Liver (tissue), 9 donors: ENCODE data around the gene UBE2E2. TPM values are rescaled to one million over a fixed set of nuclear protein-coding genes. Genes with fewer than 3 reads are reported as not detected.

Experiments
- DNase-seq: peaks from one replicate; pipeline ENCODE4 v3.0.0-alpha.2; 2017; ENCODE audit warnings: low spot score
- H3K27ac ChIP-seq, 2 donors: one replicate each; pipeline ENCODE4 v1.7.0; 2013; ENCODE audit warnings: inconsistent platforms in 2 of 2, low read length in 2 of 2, control low read depth in 1 of 2, low read depth in 1 of 2, mild to moderate bottlenecking in 1 of 2
- H3K27me3 ChIP-seq, 4 donors: one replicate each; pipeline versions ENCODE4 v1.6.1 to v1.7.0; 2013; ENCODE audit warnings: low read length in 3 of 4, inconsistent platforms in 1 of 4, mild to moderate bottlenecking in 1 of 4, moderate library complexity in 1 of 4; ENCODE audit not compliant: control insufficient read depth in 4 of 4, insufficient read depth in 4 of 4
- H3K36me3 ChIP-seq, 4 donors: one replicate each; pipeline versions ENCODE4 v1.6.1 to v1.7.0; 2013; ENCODE audit warnings: low read length in 3 of 4, mild to moderate bottlenecking in 3 of 4, low read depth in 1 of 4, moderate library complexity in 1 of 4; ENCODE audit not compliant: control insufficient read depth in 4 of 4, insufficient read depth in 3 of 4
- H3K4me1 ChIP-seq, 4 donors: one replicate each; pipeline versions ENCODE4 v1.6.1 to v1.7.0; 2013; ENCODE audit warnings: low read length in 3 of 4, mild to moderate bottlenecking in 3 of 4, moderate library complexity in 1 of 4; ENCODE audit not compliant: control insufficient read depth in 4 of 4, insufficient read depth in 4 of 4
- H3K4me3 ChIP-seq, 3 donors: one replicate each; pipeline versions ENCODE4 v1.6.1 to v1.7.0; 2013; ENCODE audit warnings: low read length in 3 of 3, control low read depth in 1 of 3, low read depth in 1 of 3, mild to moderate bottlenecking in 1 of 3
- H3K9ac ChIP-seq, 2 donors: one replicate each; pipeline ENCODE4 v1.7.0; 2013; ENCODE audit warnings: low read length in 2 of 2, mild to moderate bottlenecking in 2 of 2, moderate library complexity in 2 of 2, control low read depth in 1 of 2, low read depth in 1 of 2
- H3K9me3 ChIP-seq, 4 donors: one replicate each; pipeline versions ENCODE4 v1.6.1 to v1.7.0; 2013; ENCODE audit warnings: low read length in 3 of 4; ENCODE audit not compliant: control insufficient read depth in 4 of 4
- EGR1 ChIP-seq, 2 donors: IDR thresholded peaks; 2 replicates each; pipeline ENCODE4 v1.6.1; 2016 to 2018; ENCODE audit warnings: antibody characterized with exemption in 2 of 2, low read depth in 2 of 2
- FOXA1 ChIP-seq: IDR thresholded peaks from 2 replicates; pipeline ENCODE4 v1.6.1; 2016; ENCODE audit warnings: antibody characterized with exemption
- FOXA2 ChIP-seq: IDR thresholded peaks from 2 replicates; pipeline ENCODE4 v1.6.1; 2016; ENCODE audit warnings: antibody characterized with exemption
- GABPA ChIP-seq, 2 donors: IDR thresholded peaks in 1 of 2; conservative IDR thresholded peaks in 1 of 2; 2 replicates each; pipeline ENCODE4 v1.6.1; 2016; ENCODE audit warnings: antibody characterized with exemption in 2 of 2, mild to moderate bottlenecking in 1 of 2, moderate library complexity in 1 of 2
- HNF4A ChIP-seq, 2 donors: conservative IDR thresholded peaks; 2 replicates each; pipeline ENCODE4 v1.6.1; 2016; ENCODE audit warnings: antibody characterized with exemption in 2 of 2, mild to moderate bottlenecking in 2 of 2
- HNF4G ChIP-seq: IDR thresholded peaks from 2 replicates; pipeline ENCODE4 v1.6.1; 2016; ENCODE audit warnings: antibody characterized with exemption
- JUND ChIP-seq, 2 donors: IDR thresholded peaks; 2 replicates each; pipeline ENCODE4 v1.6.1; 2016; ENCODE audit warnings: antibody characterized with exemption in 2 of 2
- NR2F2 ChIP-seq: IDR thresholded peaks from 2 replicates; pipeline ENCODE4 v1.6.1; 2016; ENCODE audit warnings: antibody characterized with exemption
- RAD21 ChIP-seq, 2 donors: IDR thresholded peaks; 2 replicates each; pipeline ENCODE4 v1.6.1; 2016; ENCODE audit warnings: antibody characterized with exemption in 2 of 2, mild to moderate bottlenecking in 2 of 2
- RXRA ChIP-seq, 2 donors: IDR thresholded peaks; 2 replicates each; pipeline ENCODE4 v1.6.1; 2017 to 2018; ENCODE audit warnings: antibody characterized with exemption in 2 of 2, mild to moderate bottlenecking in 1 of 2
- SP1 ChIP-seq: IDR thresholded peaks from 2 replicates; pipeline ENCODE4 v1.6.1; 2018; ENCODE audit warnings: antibody characterized with exemption, mild to moderate bottlenecking
- TAF1 ChIP-seq: conservative IDR thresholded peaks from 2 replicates; pipeline ENCODE4 v1.6.1; 2016; ENCODE audit warnings: antibody characterized with exemption, mild to moderate bottlenecking
- YY1 ChIP-seq: IDR thresholded peaks from 2 replicates; pipeline ENCODE4 v1.6.1; 2016; ENCODE audit warnings: antibody characterized with exemption, mild to moderate bottlenecking
- WGBS: extraction: QIAGEN DNeasy Blood & Tissue Kit; methylation state at CpG from one replicate; pipeline ENCODE4 v1.1.7; 2013; 5-methylcytosine and 5-hydroxymethylcytosine counted together
- polyA plus RNA-seq, 2 donors: library from polyadenylated mRNA; stranded (reverse) in 1 of 2; unstranded in 1 of 2; fragments of 200-250 nt in 1 of 2; fragments of >200 nt in 1 of 2; fragmentation: Nextera tagmentation in 1 of 2; extraction: Ambion mirVana in 1 of 2; gene quantifications; one replicate each; pipeline versions ENCODE4 v1.2.1 to v1.2.3, GENCODE V29; 2013 to 2015
- total RNA-seq, 2 donors: library from RNA; depleted of rRNA; stranded (reverse); fragments of >200 nt; gene quantifications; one replicate each; pipeline ENCODE4 v1.2.3, GENCODE V29; 2014
- TF ChIP-seq, protein P1 (sequence below): IDR thresholded peaks from 2 replicates; pipeline ENCODE4 v1.6.1; 2016; ENCODE audit warnings: antibody characterized with exemption
- TF ChIP-seq, protein P2 (sequence below): IDR thresholded peaks from 2 replicates; pipeline ENCODE4 v1.6.1; 2016; ENCODE audit warnings: antibody characterized with exemption, mild to moderate bottlenecking
- TF ChIP-seq, protein P3 (sequence below): IDR thresholded peaks from 2 replicates; pipeline ENCODE4 v1.6.1; 2016; ENCODE audit warnings: antibody characterized with exemption
- TF ChIP-seq, protein P4 (sequence below): fragments of 150-350 bp; IDR thresholded peaks from 2 replicates; pipeline ENCODE4 v1.5.1; 2017; ENCODE audit warnings: improper control_type of control experiment, low read depth, low read length; ENCODE audit not compliant: missing input control
- donor health status: healthy.
- donor health status: healthy.
- donor health status: healthy.
- donor health status: healthy.
- donor health status: healthy.

UBE2E2 gene
- total and polyA plus RNA-seq, 4 donors, result 9.0 to 27.8 (median 16.8) TPM

- H3K27ac ChIP-seq, result no peak overlapping the region
- H3K9ac ChIP-seq, result no peak overlapping the region
- H3K36me3 ChIP-seq, result no peaks in the 10 kb centered on the region
- no peak overlapping the region for H3K4me3 ChIP-seq
- H3K27me3 ChIP-seq, result no peaks in the 10 kb centered on the region
- no peak for DNase-seq
- 96% methylated on average over 2 of the region's 2 CpGs for WGBS
- TF ChIP-seq, protein P1, sequence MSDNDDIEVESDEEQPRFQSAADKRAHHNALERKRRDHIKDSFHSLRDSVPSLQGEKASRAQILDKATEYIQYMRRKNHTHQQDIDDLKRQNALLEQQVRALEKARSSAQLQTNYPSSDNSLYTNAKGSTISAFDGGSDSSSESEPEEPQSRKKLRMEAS, result no peak
- TF ChIP-seq EGR1 (IDR thresholded peaks at IDR 0.05; ENCODE audit: low read depth in 2 of 2), result no peak
- TF ChIP-seq, protein P2, sequence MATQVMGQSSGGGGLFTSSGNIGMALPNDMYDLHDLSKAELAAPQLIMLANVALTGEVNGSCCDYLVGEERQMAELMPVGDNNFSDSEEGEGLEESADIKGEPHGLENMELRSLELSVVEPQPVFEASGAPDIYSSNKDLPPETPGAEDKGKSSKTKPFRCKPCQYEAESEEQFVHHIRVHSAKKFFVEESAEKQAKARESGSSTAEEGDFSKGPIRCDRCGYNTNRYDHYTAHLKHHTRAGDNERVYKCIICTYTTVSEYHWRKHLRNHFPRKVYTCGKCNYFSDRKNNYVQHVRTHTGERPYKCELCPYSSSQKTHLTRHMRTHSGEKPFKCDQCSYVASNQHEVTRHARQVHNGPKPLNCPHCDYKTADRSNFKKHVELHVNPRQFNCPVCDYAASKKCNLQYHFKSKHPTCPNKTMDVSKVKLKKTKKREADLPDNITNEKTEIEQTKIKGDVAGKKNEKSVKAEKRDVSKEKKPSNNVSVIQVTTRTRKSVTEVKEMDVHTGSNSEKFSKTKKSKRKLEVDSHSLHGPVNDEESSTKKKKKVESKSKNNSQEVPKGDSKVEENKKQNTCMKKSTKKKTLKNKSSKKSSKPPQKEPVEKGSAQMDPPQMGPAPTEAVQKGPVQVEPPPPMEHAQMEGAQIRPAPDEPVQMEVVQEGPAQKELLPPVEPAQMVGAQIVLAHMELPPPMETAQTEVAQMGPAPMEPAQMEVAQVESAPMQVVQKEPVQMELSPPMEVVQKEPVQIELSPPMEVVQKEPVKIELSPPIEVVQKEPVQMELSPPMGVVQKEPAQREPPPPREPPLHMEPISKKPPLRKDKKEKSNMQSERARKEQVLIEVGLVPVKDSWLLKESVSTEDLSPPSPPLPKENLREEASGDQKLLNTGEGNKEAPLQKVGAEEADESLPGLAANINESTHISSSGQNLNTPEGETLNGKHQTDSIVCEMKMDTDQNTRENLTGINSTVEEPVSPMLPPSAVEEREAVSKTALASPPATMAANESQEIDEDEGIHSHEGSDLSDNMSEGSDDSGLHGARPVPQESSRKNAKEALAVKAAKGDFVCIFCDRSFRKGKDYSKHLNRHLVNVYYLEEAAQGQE, result no peak
- TF ChIP-seq, protein P3, sequence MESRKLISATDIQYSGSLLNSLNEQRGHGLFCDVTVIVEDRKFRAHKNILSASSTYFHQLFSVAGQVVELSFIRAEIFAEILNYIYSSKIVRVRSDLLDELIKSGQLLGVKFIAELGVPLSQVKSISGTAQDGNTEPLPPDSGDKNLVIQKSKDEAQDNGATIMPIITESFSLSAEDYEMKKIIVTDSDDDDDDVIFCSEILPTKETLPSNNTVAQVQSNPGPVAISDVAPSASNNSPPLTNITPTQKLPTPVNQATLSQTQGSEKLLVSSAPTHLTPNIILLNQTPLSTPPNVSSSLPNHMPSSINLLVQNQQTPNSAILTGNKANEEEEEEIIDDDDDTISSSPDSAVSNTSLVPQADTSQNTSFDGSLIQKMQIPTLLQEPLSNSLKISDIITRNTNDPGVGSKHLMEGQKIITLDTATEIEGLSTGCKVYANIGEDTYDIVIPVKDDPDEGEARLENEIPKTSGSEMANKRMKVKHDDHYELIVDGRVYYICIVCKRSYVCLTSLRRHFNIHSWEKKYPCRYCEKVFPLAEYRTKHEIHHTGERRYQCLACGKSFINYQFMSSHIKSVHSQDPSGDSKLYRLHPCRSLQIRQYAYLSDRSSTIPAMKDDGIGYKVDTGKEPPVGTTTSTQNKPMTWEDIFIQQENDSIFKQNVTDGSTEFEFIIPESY, result no peak
- TF ChIP-seq FOXA1, result no peak
- TF ChIP-seq FOXA2, result no peak
- no peak for TF ChIP-seq JUND (IDR thresholded peaks at IDR 0.05)
- no peak for TF ChIP-seq YY1
- TF ChIP-seq, protein P4, sequence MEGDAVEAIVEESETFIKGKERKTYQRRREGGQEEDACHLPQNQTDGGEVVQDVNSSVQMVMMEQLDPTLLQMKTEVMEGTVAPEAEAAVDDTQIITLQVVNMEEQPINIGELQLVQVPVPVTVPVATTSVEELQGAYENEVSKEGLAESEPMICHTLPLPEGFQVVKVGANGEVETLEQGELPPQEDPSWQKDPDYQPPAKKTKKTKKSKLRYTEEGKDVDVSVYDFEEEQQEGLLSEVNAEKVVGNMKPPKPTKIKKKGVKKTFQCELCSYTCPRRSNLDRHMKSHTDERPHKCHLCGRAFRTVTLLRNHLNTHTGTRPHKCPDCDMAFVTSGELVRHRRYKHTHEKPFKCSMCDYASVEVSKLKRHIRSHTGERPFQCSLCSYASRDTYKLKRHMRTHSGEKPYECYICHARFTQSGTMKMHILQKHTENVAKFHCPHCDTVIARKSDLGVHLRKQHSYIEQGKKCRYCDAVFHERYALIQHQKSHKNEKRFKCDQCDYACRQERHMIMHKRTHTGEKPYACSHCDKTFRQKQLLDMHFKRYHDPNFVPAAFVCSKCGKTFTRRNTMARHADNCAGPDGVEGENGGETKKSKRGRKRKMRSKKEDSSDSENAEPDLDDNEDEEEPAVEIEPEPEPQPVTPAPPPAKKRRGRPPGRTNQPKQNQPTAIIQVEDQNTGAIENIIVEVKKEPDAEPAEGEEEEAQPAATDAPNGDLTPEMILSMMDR, result no peak
- no peak for TF ChIP-seq HNF4G
- no peak for TF ChIP-seq RAD21 (IDR thresholded peaks at IDR 0.05)
- no peak for TF ChIP-seq TAF1
- TF ChIP-seq HNF4A (conservative IDR thresholded peaks at IDR 0.05), result no peak
- no peak for TF ChIP-seq SP1
- H3K4me1 ChIP-seq, result peaks cover 0 to 1% (median 0%) of the 10 kb centered on the region in 4 donors
- H3K9me3 ChIP-seq, result no peaks in the 10 kb centered on the region
Observed at GRCh38 chr3:23457697-23458096, 254.6 kb downstream of the UBE2E2 start.

GRCh38 chr3:23459465-23459864, 256.3 kb downstream of the UBE2E2 start:
- 86% methylated on average over 3 of the region's 3 CpGs for WGBS
- TF ChIP-seq, protein P2, result no peak
- TF ChIP-seq NR2F2 (no peak), FOXA1 (no peak), TAF1 (no peak), YY1 (no peak), HNF4G (no peak), SP1 (no peak), RXRA (IDR thresholded peaks at IDR 0.05) (no peak), GABPA (IDR thresholded peaks at IDR 0.05 in 1 of 2, conservative IDR thresholded peaks at IDR 0.05 in 1 of 2) (no peak)
- TF ChIP-seq, protein P4, result no peak
- TF ChIP-seq, protein P1, result no peak
- peaks cover 0 to 1% (median 0%) of the 10 kb centered on the region in 4 donors for H3K4me1 ChIP-seq

More at GRCh38 chr3:23459465-23459864, 256.3 kb downstream of the UBE2E2 start:
- no peak for DNase-seq
- H3K36me3 ChIP-seq, result no peaks in the 10 kb centered on the region
- H3K9me3 ChIP-seq, result no peaks in the 10 kb centered on the region
- H3K27me3 ChIP-seq, result no peaks in the 10 kb centered on the region
- no peak overlapping the region for H3K4me3 ChIP-seq
- H3K9ac ChIP-seq, result no peak overlapping the region
- no peak overlapping the region for H3K27ac ChIP-seq
